Activated CD4-positive, alpha-beta T cell treated with anti-CD3 and anti-CD28 coated beads for 48 hours (primary cell): ENCODE data around the gene ZNF283.
"Not testable (repeated sequence)": the region's sequence is repeated elsewhere in the genome, so short reads cannot be mapped to it uniquely, and the experiment has no call there.

Experiments used
- DNase-seq: peaks from one replicate; pipeline ENCODE4 v3.0.0-alpha.2; 2020

ZNF283 gene

GRCh38 chr19:43802216-43802951 is 24.7 kb upstream of the ZNF283 start, which contains the start of gene LYPD5:
TSS of gene LYPD5 (minus strand) at chr19:43802447. CDS start at chr19:43802380, 67 bp downstream.
- no peak for DNase-seq

- no peak for DNase-seq
Measured at GRCh38 chr19:43804432-43804831, 22.7 kb upstream of the ZNF283 start.

- DNase-seq, result not testable (repeated sequence)
Measured at GRCh38 chr19:43806401-43806800, 20.7 kb upstream of the ZNF283 start.

GRCh38 chr19:43806848-43807247 is 20.3 kb upstream of the ZNF283 start:
- no peak for DNase-seq

GRCh38 chr19:43807651-43808050 is 19.5 kb upstream of the ZNF283 start:
- no peak for DNase-seq

- DNase-seq, result no peak
Measured at GRCh38 chr19:43809762-43810696, 17.1 kb upstream of the ZNF283 start.

GRCh38 chr19:43811837-43812236 is 15.3 kb upstream of the ZNF283 start:
- no peak for DNase-seq

GRCh38 chr19:43812259-43812658 is 14.9 kb upstream of the ZNF283 start:
- DNase-seq, result no peak

GRCh38 chr19:43812688-43813087 is 14.4 kb upstream of the ZNF283 start:
- DNase-seq, result no peak

- DNase-seq, result no peak
Measured at GRCh38 chr19:43814663-43815352, 12.3 kb upstream of the ZNF283 start.

GRCh38 chr19:43817454-43817853 is 9.7 kb upstream of the ZNF283 start:
- not testable (repeated sequence) for DNase-seq

GRCh38 chr19:43818500-43818899 is 8.6 kb upstream of the ZNF283 start:
- no peak for DNase-seq

GRCh38 chr19:43820098-43820883 is 6.8 kb upstream of the ZNF283 start:
- DNase-seq, result peak; percentile 57

- no peak for DNase-seq
Measured at GRCh38 chr19:43820884-43821215, 6.3 kb upstream of the ZNF283 start.

GRCh38 chr19:43823856-43824255 is 3.3 kb upstream of the ZNF283 start:
- not testable (repeated sequence) for DNase-seq

GRCh38 chr19:43824572-43824971 is 2.5 kb upstream of the ZNF283 start:
- not testable (repeated sequence) for DNase-seq

- DNase-seq, result no peak
Measured at GRCh38 chr19:43839139-43839538, 12.0 kb downstream of the ZNF283 start.

- no peak for DNase-seq
Measured at GRCh38 chr19:43842007-43842406, 14.9 kb downstream of the ZNF283 start.

GRCh38 chr19:43847246-43847645 is 20.1 kb downstream of the ZNF283 start:
- no peak for DNase-seq

- DNase-seq, result no peak
Measured at GRCh38 chr19:43847884-43848283, 20.8 kb downstream of the ZNF283 start.

- DNase-seq, result no peak
Measured at GRCh38 chr19:43848821-43849220, 21.7 kb downstream of the ZNF283 start.

- DNase-seq, result no peak
Measured at GRCh38 chr19:43858174-43858573, 31.1 kb downstream of the ZNF283 start.

- DNase-seq, result not testable (repeated sequence)
Measured at GRCh38 chr19:43866923-43867322, 39.8 kb downstream of the ZNF283 start.
